HG02970 (cell line): ENCODE measurements around the gene TUBA1B.
A peak's percentile ranks its signal among the peaks of the same experiment; 100 is the strongest.
"Not testable (repeated sequence)": the region's sequence is repeated elsewhere in the genome, so short reads cannot be mapped to it uniquely, and the experiment has no call there.

Experiments used
- ATAC-seq: cut with Tn5 transposase; IDR thresholded peaks from one replicate; pipeline ENCODE4 v1.9.1; 2021; ENCODE audit warnings: mild to moderate bottlenecking, moderate library complexity, moderate number of reproducible peaks; ENCODE audit not compliant: unreplicated experiment, low FRiP score

The TUBA1B gene

GRCh38 chr12:49131051-49131893 is at the start of gene TUBA1B:
TSS of gene TUBA1B (minus strand) at chr12:49131395. CDS start at chr12:49131300, 95 bp downstream.
- ATAC-seq: peak; percentile 72

GRCh38 chr12:49174218-49174617 is 43.0 kb upstream of the TUBA1B start:
- ATAC-seq: no peak

GRCh38 chr12:49170924-49171323 is 39.7 kb upstream of the TUBA1B start:
- ATAC-seq: no peak

- no peak for ATAC-seq
These were observed 33.9 kb upstream of the TUBA1B start for GRCh38 chr12:49165114-49165513.

- not testable (repeated sequence) for ATAC-seq
These were observed 30.7 kb upstream of the TUBA1B start for GRCh38 chr12:49161901-49162300.

GRCh38 chr12:49161092-49161795 is 30.0 kb upstream of the TUBA1B start:
- no peak for ATAC-seq

GRCh38 chr12:49160399-49160798 is 29.2 kb upstream of the TUBA1B start:
- no peak for ATAC-seq

- no peak for ATAC-seq
These were observed 23.0 kb upstream of the TUBA1B start for GRCh38 chr12:49154221-49154620.

GRCh38 chr12:49147384-49147783 is 16.2 kb upstream of the TUBA1B start:
- no peak for ATAC-seq

- no peak for ATAC-seq
These were observed 15.2 kb upstream of the TUBA1B start for GRCh38 chr12:49146406-49146805.

GRCh38 chr12:49144384-49144783 is 13.2 kb upstream of the TUBA1B start:
- no peak for ATAC-seq

- ATAC-seq: no peak
These were observed 7.8 kb upstream of the TUBA1B start for GRCh38 chr12:49138999-49139398.

- no peak for ATAC-seq
These were observed 7.4 kb upstream of the TUBA1B start for GRCh38 chr12:49138587-49138986.

GRCh38 chr12:49137476-49137875 is 6.3 kb upstream of the TUBA1B start:
- ATAC-seq: no peak

GRCh38 chr12:49136997-49137396 is 5.8 kb upstream of the TUBA1B start:
- ATAC-seq: not testable (repeated sequence)

- no peak for ATAC-seq
These were observed 2.4 kb upstream of the TUBA1B start for GRCh38 chr12:49133590-49133989.

- ATAC-seq: no peak
These were observed 1.8 kb upstream of the TUBA1B start for GRCh38 chr12:49133014-49133413.

GRCh38 chr12:49131894-49132461 is 783 bp upstream of the TUBA1B start:
- no peak for ATAC-seq

GRCh38 chr12:49130151-49131050 is 794 bp downstream of the TUBA1B start:
- ATAC-seq: peak; percentile 49
